PC-3 (cell line): ENCODE data around the gene HEXIM1.

Source experiments
- CTCF ChIP-seq: fragments of 300-600 bp; sonication (generic); conservative IDR thresholded peaks from 2 replicates; pipeline ENCODE4 v1.5.1; 2017; ENCODE audit warnings: antibody characterized with exemption, low read depth, mild to moderate bottlenecking, low read length
- EZH2 ChIP-seq: fragments of 300-600 bp; sonication (generic); IDR thresholded peaks from one replicate; pipeline ENCODE4 v1.6.1; 2017; ENCODE audit warnings: antibody characterized with exemption, mild to moderate bottlenecking, low read length; ENCODE audit not compliant: unreplicated experiment
- EZH2phosphoT487 ChIP-seq: fragments of 300-600 bp; sonication (generic); IDR thresholded peaks from 2 replicates; pipeline ENCODE4 v1.6.1; 2018; ENCODE audit warnings: mild to moderate bottlenecking, antibody characterized with exemption, low read length, borderline replicate concordance

GRCh38 chr17:45138911-45139532, 9.3 kb upstream of the HEXIM1 start:
- TF ChIP-seq EZH2 (no peak), CTCF (no peak), EZH2phosphoT487 (no peak)
